Activated naive CD4-positive, alpha-beta T cell treated with anti-CD3 and anti-CD28 coated beads for 36 hours (primary cell): ENCODE results near the gene DLEC1. TPM values are rescaled to one million over a fixed set of nuclear protein-coding genes. Genes with fewer than 3 reads are reported as not detected.

Experiments used
- CTCF ChIA-PET: fragments of 350-600 bp; sonication (Branson Sonifier 250); formaldehyde crosslinking; loops from one replicate; lab custom pipeline; 2021; ENCODE audit warnings: antibody characterized with exemption; lab: Charles Lee
- DNase-seq: peaks from one replicate; pipeline ENCODE4 v3.0.0-alpha.2; 2020
- H3K27ac Mint-ChIP-seq: one replicate; pipeline ENCODE4 v1.8.0; 2021; ENCODE audit warnings: mild to moderate bottlenecking, mixed read lengths
- H3K27me3 Mint-ChIP-seq: one replicate; pipeline ENCODE4 v1.8.0; 2021; ENCODE audit warnings: low read depth, mixed read lengths
- H3K36me3 Mint-ChIP-seq: one replicate; pipeline ENCODE4 v1.8.0; 2021; ENCODE audit warnings: low read depth, mixed read lengths
- H3K4me1 Mint-ChIP-seq: one replicate; pipeline ENCODE4 v1.8.0; 2021; ENCODE audit warnings: low read depth, mixed read lengths
- H3K4me3 Mint-ChIP-seq: one replicate; pipeline ENCODE4 v1.8.0; 2021; ENCODE audit warnings: mild to moderate bottlenecking, moderate library complexity, mixed read lengths
- H3K9me3 Mint-ChIP-seq: one replicate; pipeline ENCODE4 v1.8.0; 2021; ENCODE audit warnings: mixed read lengths
- intact Hi-C: fragments of 100-400 bp; cut with micrococcal nuclease; formaldehyde crosslinking; loops from one replicate; pipeline ENCODE4 v1.15.1; 2023
- total RNA-seq, 2 experiments: library from RNA; stranded (reverse); gene quantifications; one replicate each; pipeline ENCODE4 v1.2.3, GENCODE V29; 2021

DLEC1 gene
- total RNA-seq, 2 experiments from 2014 or later: 0.17 to 0.19 TPM

- Mint-ChIP-seq H3K27me3 (no peaks in the 10 kb centered on the region), H3K4me3 (no peak overlapping the region), H3K36me3 (peaks cover 7% of the 10 kb centered on the region), H3K27ac (peak overlapping the region; percentile 6), H3K9me3 (no peaks in the 10 kb centered on the region), H3K4me1 (peaks cover 76% of the 10 kb centered on the region)
- CTCF ChIA-PET: no interaction called here
- intact Hi-C loops: no loop called here
- no peak for DNase-seq
Measured at GRCh38 chr3:38169027-38169317, 130.0 kb downstream of the DLEC1 start.

GRCh38 chr3:38170722-38171121 lies 131.7 kb downstream of the DLEC1 start:
- CTCF ChIA-PET: interaction anchor here (1.0 to 2.4 kb wide), 2 partner anchors 17 to 176 kb away, joined by 3 to 6 read pairs; partner anchors contain the start of gene XYLB
- Mint-ChIP-seq H3K27me3 (no peaks in the 10 kb centered on the region), H3K4me1 (peaks cover 84% of the 10 kb centered on the region), H3K9me3 (no peaks in the 10 kb centered on the region), H3K27ac (no peak overlapping the region), H3K4me3 (no peak overlapping the region), H3K36me3 (peaks cover 7% of the 10 kb centered on the region)
- no peak for DNase-seq
- intact Hi-C loops: no loop called here

GRCh38 chr3:38171622-38172021 lies 132.6 kb downstream of the DLEC1 start:
- peaks cover 1% of the 10 kb centered on the region for H3K36me3 Mint-ChIP-seq
- no peaks in the 10 kb centered on the region for H3K9me3 Mint-ChIP-seq
- H3K27ac Mint-ChIP-seq: no peak overlapping the region
- no peak for DNase-seq
- intact Hi-C loops: no loop called here
- no peak overlapping the region for H3K4me3 Mint-ChIP-seq
- CTCF ChIA-PET: interaction anchor here (0.7 to 2.4 kb wide), 3 partner anchors 9 to 175 kb away, joined by 3 to 6 read pairs (median 3); partner anchors contain the start of gene XYLB
- no peaks in the 10 kb centered on the region for H3K27me3 Mint-ChIP-seq
- H3K4me1 Mint-ChIP-seq: peaks cover 80% of the 10 kb centered on the region

Other genes with a start within 250 kb of the DLEC1 start
- 1 to 10 TPM; 3.7 to 5.0 TPM for gene CTDSPL, start 177.3 kb upstream of the DLEC1 start, total RNA-seq
- 10 to 100 TPM; 13.7 to 14.2 TPM for gene VILL, start 48.4 kb upstream of the DLEC1 start, total RNA-seq
- gene PLCD1, start 9.6 kb upstream of the DLEC1 start, total RNA-seq: 10 to 100 TPM; 10.6 to 10.8 TPM
- 10 to 100 TPM; 57.5 to 58.7 TPM for gene ACAA1, start 97.9 kb downstream of the DLEC1 start, total RNA-seq
- gene MYD88, start 99.5 kb downstream of the DLEC1 start, total RNA-seq: 10 to 100 TPM; 16.6 to 19.3 TPM
- gene OXSR1, start 126.3 kb downstream of the DLEC1 start, total RNA-seq: 10 to 100 TPM; 33.8 to 35.0 TPM
- gene SLC22A13, start 226.6 kb downstream of the DLEC1 start, total RNA-seq: not detected
- not detected for gene SLC22A14, start 243.1 kb downstream of the DLEC1 start, total RNA-seq